ENCODE results near the gene CTRB2. TPM values are rescaled to one million over a fixed set of nuclear protein-coding genes. Genes with fewer than 3 reads are reported as not detected.

CTRB2 gene
- total RNA-seq, 1 donor from 2014 or later: not detected

DNA sequence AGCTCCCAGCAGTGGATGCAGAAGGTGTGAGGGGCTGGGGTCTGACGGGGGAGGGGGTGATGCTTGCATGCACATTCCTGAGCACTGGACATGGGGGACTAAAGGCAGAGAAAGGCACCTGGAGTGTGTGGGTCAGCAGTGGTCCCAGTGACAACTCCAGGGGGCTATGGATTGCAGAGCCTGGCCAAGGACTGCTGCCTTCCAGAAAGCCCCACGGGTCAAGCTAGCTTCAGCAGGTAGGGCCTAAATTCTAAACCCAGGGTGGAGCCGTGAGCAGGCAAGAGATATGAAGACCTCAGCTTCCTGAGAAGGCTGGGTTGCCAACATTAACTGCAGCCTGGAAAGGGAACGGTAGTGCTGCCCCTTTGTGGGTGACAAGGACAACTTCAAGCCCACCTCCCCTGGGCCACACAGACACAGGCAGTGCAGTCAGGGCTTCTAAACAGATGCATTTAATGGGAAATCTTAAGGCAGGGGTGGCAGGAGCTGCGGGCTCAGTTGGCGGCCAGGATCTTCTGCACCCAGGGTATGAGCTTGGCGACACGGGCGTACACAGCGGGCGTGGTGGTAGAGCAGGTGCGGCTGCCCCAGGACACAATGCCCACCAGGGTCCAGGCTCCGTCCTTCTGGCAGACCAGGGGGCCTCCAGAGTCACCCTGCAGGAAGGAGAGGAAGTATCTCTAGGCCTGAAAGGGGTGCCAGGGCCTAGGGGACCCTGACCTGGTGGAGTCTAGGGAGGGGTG is 3.1 kb downstream of the CTRB2 start:
- H3K36me3 Mint-ChIP-seq (ENCODE audit: low read depth): no peaks in the 10 kb centered on the region
- H3K9me3 Mint-ChIP-seq: no peaks in the 10 kb centered on the region
- ATAC-seq (ENCODE audit: low read depth) (no peak), DNase-seq (no peak)
- no peak overlapping the region for H3K27ac Mint-ChIP-seq
- intact Hi-C loops (cut with micrococcal nuclease): no loop called here
- POLR2A ChIA-PET: no interaction called here
- H3K27me3 Mint-ChIP-seq: peaks cover 29% of the 10 kb centered on the region
- H3K4me1 Mint-ChIP-seq: peaks cover 14% of the 10 kb centered on the region
- no peak overlapping the region for H3K4me3 Mint-ChIP-seq
- CTCF ChIA-PET: no interaction called here
- no peak for TF ChIP-seq CTCF (IDR thresholded peaks at IDR 0.05)

GRCh38 chr16:75203096-75203495 is 3.9 kb downstream of the CTRB2 start:
- no peaks in the 10 kb centered on the region for H3K9me3 Mint-ChIP-seq
- no peak for TF ChIP-seq CTCF (IDR thresholded peaks at IDR 0.05)
- H3K27me3 Mint-ChIP-seq: peaks cover 29% of the 10 kb centered on the region
- no peak for DNase-seq
- ChIA-PET CTCF (no interaction called here), POLR2A (no interaction called here)
- H3K4me1 Mint-ChIP-seq: peaks cover 14% of the 10 kb centered on the region
- intact Hi-C loops (cut with micrococcal nuclease): no loop called here
- ATAC-seq (ENCODE audit: low read depth): no peak
- H3K27ac Mint-ChIP-seq: no peak overlapping the region
- H3K36me3 Mint-ChIP-seq (ENCODE audit: low read depth): no peaks in the 10 kb centered on the region
- H3K4me3 Mint-ChIP-seq: no peak overlapping the region

DNA sequence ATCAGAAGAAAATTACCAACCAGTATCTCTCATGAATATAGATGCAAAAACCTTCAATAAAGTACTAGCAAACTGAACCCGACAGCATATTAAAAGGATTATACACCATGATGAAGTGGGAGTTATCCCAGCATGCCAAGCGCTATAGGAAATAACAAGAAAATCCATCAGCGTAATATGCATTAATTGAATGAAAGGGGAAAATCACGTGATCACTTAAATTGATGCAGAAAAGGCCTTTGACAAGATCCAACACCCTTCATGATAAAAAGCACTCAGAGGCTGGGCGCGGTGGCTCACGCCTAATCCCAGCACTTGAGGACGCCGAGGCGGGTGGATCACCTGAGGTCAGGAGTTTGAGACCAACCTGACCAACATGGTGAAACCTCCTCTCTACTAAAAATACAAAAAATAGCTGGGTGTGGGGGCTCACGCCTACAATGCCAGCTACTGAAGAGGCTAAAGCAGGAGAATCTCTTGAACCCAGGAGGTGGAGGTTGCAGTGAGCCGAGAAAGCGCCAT is 4.8 kb downstream of the CTRB2 start:
- TF ChIP-seq CTCF (IDR thresholded peaks at IDR 0.05): no peak
- Mint-ChIP-seq H3K36me3 (ENCODE audit: low read depth) (no peaks in the 10 kb centered on the region), H3K9me3 (no peaks in the 10 kb centered on the region), H3K4me1 (peaks cover 14% of the 10 kb centered on the region), H3K27me3 (peaks cover 36% of the 10 kb centered on the region), H3K27ac (no peak overlapping the region), H3K4me3 (no peak overlapping the region)
- CTCF ChIA-PET: interaction anchor here (1.3 to 6.3 kb wide), 4 partner anchors 32 to 183 kb away, joined by 3 to 54 read pairs (median 13); no protein-coding TSS in a partner anchor
- POLR2A ChIA-PET: no interaction called here
- DNase-seq (no peak), ATAC-seq (ENCODE audit: low read depth) (no peak)
- intact Hi-C loops (cut with micrococcal nuclease): no loop called here

- ATAC-seq (ENCODE audit: low read depth) (no peak), DNase-seq (no peak)
- Mint-ChIP-seq H3K9me3 (no peaks in the 10 kb centered on the region), H3K36me3 (ENCODE audit: low read depth) (no peaks in the 10 kb centered on the region), H3K4me1 (peaks cover 14% of the 10 kb centered on the region), H3K4me3 (no peak overlapping the region), H3K27me3 (peaks cover 39% of the 10 kb centered on the region), H3K27ac (no peak overlapping the region)
- TF ChIP-seq CTCF (IDR thresholded peaks at IDR 0.05): no peak
- ChIA-PET POLR2A (interaction anchor here (1.9 kb wide), 1 partner anchor 566 kb away, joined by 5 read pairs; no protein-coding TSS in a partner anchor), CTCF (interaction anchor here (0.6 to 6.3 kb wide), 11 partner anchors 22 to 568 kb away, joined by 3 to 54 read pairs (median 9); no protein-coding TSS in a partner anchor)
- intact Hi-C loops (cut with micrococcal nuclease): loop anchor here (2.0 to 5.0 kb wide), 2 partner anchors 34 to 451 kb away; no protein-coding TSS in a partner anchor
Observed at GRCh38 chr16:75198135-75198600, 8.8 kb downstream of the CTRB2 start.

DNA sequence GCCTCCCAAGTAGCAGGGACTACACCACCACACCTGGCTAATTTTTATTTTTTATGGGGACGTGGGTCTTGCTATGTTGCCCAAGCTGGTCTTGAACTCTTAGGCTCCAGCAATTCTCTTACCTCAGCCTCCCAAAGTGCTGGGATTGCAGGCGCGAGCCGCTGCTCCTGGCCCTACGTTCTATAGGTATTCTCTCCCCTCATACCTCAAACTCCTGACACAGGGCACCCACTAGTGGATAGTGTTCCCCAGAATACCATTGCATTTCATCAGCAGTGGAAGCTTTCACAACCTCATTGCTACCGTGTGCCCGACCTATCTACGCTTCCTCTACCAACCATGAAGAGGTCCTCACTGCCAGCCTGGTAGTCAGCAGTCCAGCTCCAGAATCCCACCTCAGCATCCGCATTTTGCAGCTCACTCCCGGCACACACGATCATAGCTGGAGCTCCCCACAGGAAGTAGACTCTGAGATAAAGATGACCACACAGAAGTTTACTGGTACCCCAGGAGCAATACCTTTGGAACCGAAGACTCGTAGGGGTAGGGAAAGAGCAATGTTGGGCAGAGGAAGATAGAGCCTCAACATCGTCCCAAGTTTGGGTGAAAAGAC is 9.3 kb downstream of the CTRB2 start:
- no peak for TF ChIP-seq CTCF (IDR thresholded peaks at IDR 0.05)
- Mint-ChIP-seq H3K9me3 (no peaks in the 10 kb centered on the region), H3K27me3 (peaks cover 36% of the 10 kb centered on the region), H3K36me3 (ENCODE audit: low read depth) (no peaks in the 10 kb centered on the region), H3K4me1 (peaks cover 14% of the 10 kb centered on the region), H3K4me3 (no peak overlapping the region), H3K27ac (no peak overlapping the region)
- intact Hi-C loops (cut with micrococcal nuclease): loop anchor here (2.0 to 5.0 kb wide), 2 partner anchors 35 to 451 kb away; no protein-coding TSS in a partner anchor
- POLR2A ChIA-PET: interaction anchor here (0.6 kb wide), 1 partner anchor 36 kb away, joined by 3 read pairs; no protein-coding TSS in a partner anchor
- CTCF ChIA-PET: interaction anchor here (0.6 to 6.3 kb wide), 9 partner anchors 23 to 566 kb away, joined by 3 to 54 read pairs (median 4); no protein-coding TSS in a partner anchor
- ATAC-seq (ENCODE audit: low read depth): no peak
- no peak for DNase-seq

Data from activated B cell treated with CpG ODN at 0.5 μM for 24 hours (primary cell).